Measurements from ENCODE around the gene FOXJ3.

DNA sequence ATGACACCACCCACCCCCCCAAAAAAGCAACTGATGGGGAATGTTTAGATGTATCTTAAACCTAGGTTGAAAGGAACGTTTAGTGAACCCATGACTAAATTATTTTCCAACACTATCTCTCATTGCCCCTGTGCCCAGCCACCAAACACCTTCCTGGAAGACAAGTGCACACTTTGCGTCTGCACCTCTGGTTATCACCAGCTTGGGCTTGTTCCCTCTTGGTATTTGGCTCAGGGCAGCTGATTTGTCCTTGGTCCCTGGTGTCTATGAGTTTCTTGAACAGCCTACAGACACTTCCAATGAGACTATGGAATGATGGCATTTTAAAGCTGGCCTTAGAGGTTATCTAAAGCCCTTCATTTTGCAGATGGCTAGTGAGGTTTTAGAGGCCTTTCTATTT, 30.1 kb upstream of the FOXJ3 start:
- TF ChIP-seq EZH2phosphoT487 (IDR thresholded peaks at IDR 0.05; ENCODE audit: insufficient read depth, low read depth) = no peak
- no peak for TF ChIP-seq EZH2 (IDR thresholded peaks at IDR 0.05; ENCODE audit: insufficient read depth, poor library complexity, severe bottlenecking)

Measured in GM23248 (cell line).